Fibroblast of lung (primary cell): ENCODE measurements around the gene TMEM212. TPM values are rescaled to one million over a fixed set of nuclear protein-coding genes. Genes with fewer than 3 reads are reported as not detected.
A peak's percentile ranks its signal among the peaks of the same experiment; 100 is the strongest.

Experiments used
- DNase-seq, 2 donors: peaks; one replicate each; pipeline versions ENCODE4 v3.0.0 to v3.0.0-alpha.2; 2010; ENCODE audit warnings: low read depth in 2 of 2
- H2AFZ ChIP-seq: 2 replicates; pipeline ENCODE4 v1.5.1; 2012; ENCODE audit warnings: low read length, control low read depth, inconsistent platforms
- H3K27ac ChIP-seq: 2 replicates; pipeline ENCODE4 v1.5.1; 2011; ENCODE audit warnings: low read length, control low read depth; ENCODE audit not compliant: insufficient read depth
- H3K27me3 ChIP-seq: 2 replicates; pipeline ENCODE4 v1.5.1; 2011; ENCODE audit warnings: mild to moderate bottlenecking, low read length; ENCODE audit not compliant: control insufficient read depth, insufficient read depth
- H3K36me3 ChIP-seq: 2 replicates; pipeline ENCODE4 v1.5.1; 2011; ENCODE audit warnings: low read length; ENCODE audit not compliant: control insufficient read depth, insufficient read depth
- H3K4me1 ChIP-seq: 2 replicates; pipeline ENCODE4 v1.5.1; 2011; ENCODE audit warnings: low read length; ENCODE audit not compliant: control insufficient read depth, insufficient read depth; ENCODE audit errors: extremely low read depth
- H3K4me2 ChIP-seq: 2 replicates; pipeline ENCODE4 v1.5.1; 2011; ENCODE audit warnings: low read length, control low read depth; ENCODE audit not compliant: insufficient read depth; ENCODE audit errors: extremely low read depth
- H3K4me3 ChIP-seq, 4 experiments: fragments of 200-600 bp in 1 of 4; sonication (generic) in 1 of 4; replicated peaks in 1 of 4; 2 replicates each; pipeline ENCODE4 v1.5.1; 2011 to 2016; ENCODE audit warnings: low read length in 4 of 4, low read depth in 3 of 4, mild to moderate bottlenecking in 3 of 4, control low read depth in 2 of 4, inconsistent platforms in 1 of 4, mixed read lengths in 1 of 4; ENCODE audit not compliant: insufficient read depth in 1 of 4; ENCODE audit errors: control extremely low read depth in 1 of 4
- H3K79me2 ChIP-seq: 2 replicates; pipeline ENCODE4 v1.5.1; 2012; ENCODE audit warnings: mild to moderate bottlenecking, low read length, inconsistent platforms; ENCODE audit not compliant: control insufficient read depth, insufficient read depth
- H3K9ac ChIP-seq: 2 replicates; pipeline ENCODE4 v1.5.1; 2011; ENCODE audit warnings: mild to moderate bottlenecking, low read length, control low read depth; ENCODE audit not compliant: insufficient read depth
- H3K9me3 ChIP-seq: 2 replicates; pipeline ENCODE4 v1.5.1; 2012; ENCODE audit warnings: low read depth, low read length; ENCODE audit not compliant: control insufficient read depth, insufficient read depth
- H4K20me1 ChIP-seq: 2 replicates; pipeline ENCODE4 v1.5.1; 2011; ENCODE audit warnings: low read length; ENCODE audit not compliant: control insufficient read depth, insufficient read depth; ENCODE audit errors: extremely low read depth
- CTCF ChIP-seq, 2 donors: IDR thresholded peaks in 1 of 2; conservative IDR thresholded peaks in 1 of 2; 1 replicate in 1 of 2; 2 replicates in 1 of 2; pipeline ENCODE4 v1.5.1; 2011 to 2012; ENCODE audit warnings: low read length in 2 of 2, control low read depth in 1 of 2, inconsistent platforms in 1 of 2, low read depth in 1 of 2, mild to moderate bottlenecking in 1 of 2
- EZH2 ChIP-seq: IDR thresholded peaks from 2 replicates; pipeline ENCODE4 v1.5.1; 2012; ENCODE audit warnings: low read length, control low read depth, mild to moderate bottlenecking; ENCODE audit errors: missing control alignments
- polyA plus RNA-seq, 2 donors: library from polyadenylated mRNA; depleted of rRNA in 1 of 2; stranded (reverse) in 1 of 2; unstranded in 1 of 2; fragments of >200 nt; gene quantifications; 2 replicates each; pipeline ENCODE4 v1.2.1, GENCODE V29; 2011 to 2012; ENCODE audit warnings: missing spikeins in 1 of 2
- total RNA-seq: library from RNA; depleted of rRNA; stranded (reverse); fragments of >200 nt; gene quantifications from 2 replicates; pipeline ENCODE4 v1.2.1, GENCODE V29; 2014

Gene TMEM212
- total and polyA plus RNA-seq, 2 donors (not counting 1 experiment from before 2014, with no cell fraction given): not detected

- no peaks in the 10 kb centered on the region for H3K9me3 ChIP-seq
- H3K4me3 ChIP-seq: no peak overlapping the region
- no peak overlapping the region for H3K9ac ChIP-seq
- H3K4me2 ChIP-seq: no peak overlapping the region
- H2AFZ ChIP-seq: no peak overlapping the region
- H3K27ac ChIP-seq: no peak overlapping the region
- peaks cover 19% of the 10 kb centered on the region for H3K4me1 ChIP-seq
- H4K20me1 ChIP-seq: no peaks in the 10 kb centered on the region
- no peaks in the 10 kb centered on the region for H3K36me3 ChIP-seq
- TF ChIP-seq CTCF (conservative IDR thresholded peaks at IDR 0.05 in 1 of 2, IDR thresholded peaks at IDR 0.05 in 1 of 2; ENCODE audit: low read depth in 1 of 2, low read length in 2 of 2) (no peak), EZH2 (no peak)
- DNase-seq: peak; percentile 64 to 84
- H3K79me2 ChIP-seq: no peaks in the 10 kb centered on the region
- no peaks in the 10 kb centered on the region for H3K27me3 ChIP-seq
Measured at GRCh38 chr3:171878461-171879225, 35.5 kb downstream of the TMEM212 start.

DNA sequence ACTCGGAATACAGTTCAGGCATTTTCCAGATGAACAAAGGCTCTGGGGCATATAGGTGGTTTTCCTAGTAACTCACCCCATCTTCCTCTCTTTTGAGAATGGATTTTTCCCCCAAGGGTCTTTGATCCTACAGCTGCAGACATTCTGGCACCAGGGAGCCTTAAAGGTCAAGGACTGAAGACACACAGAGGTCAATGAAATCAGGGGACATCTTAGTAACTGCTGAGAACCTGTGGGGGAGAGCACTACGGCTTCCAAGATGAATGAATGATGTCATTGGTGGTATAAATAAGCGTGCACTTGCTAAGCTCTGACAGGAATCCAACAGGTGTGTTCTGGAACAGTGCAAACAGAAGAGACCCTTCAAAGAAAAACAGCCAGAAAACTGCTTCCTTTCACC is 36.3 kb downstream of the TMEM212 start:
- Histone ChIP-seq H3K27ac (no peak overlapping the region), H3K27me3 (no peaks in the 10 kb centered on the region), H3K9me3 (no peaks in the 10 kb centered on the region), H3K4me3 (no peak overlapping the region), H3K4me2 (no peak overlapping the region), H4K20me1 (no peaks in the 10 kb centered on the region), H2AFZ (no peak overlapping the region), H3K4me1 (peaks cover 18% of the 10 kb centered on the region), H3K36me3 (no peaks in the 10 kb centered on the region), H3K79me2 (no peaks in the 10 kb centered on the region), H3K9ac (no peak overlapping the region)
- TF ChIP-seq EZH2 (no peak), CTCF (conservative IDR thresholded peaks at IDR 0.05 in 1 of 2, IDR thresholded peaks at IDR 0.05 in 1 of 2; ENCODE audit: low read depth in 1 of 2, low read length in 2 of 2) (no peak)
- no peak for DNase-seq

GRCh38 chr3:171880101-171880870 is 37.1 kb downstream of the TMEM212 start:
- no peak overlapping the region for H3K4me2 ChIP-seq
- DNase-seq: no peak
- TF ChIP-seq CTCF (conservative IDR thresholded peaks at IDR 0.05 in 1 of 2, IDR thresholded peaks at IDR 0.05 in 1 of 2; ENCODE audit: low read depth in 1 of 2, low read length in 2 of 2) (no peak), EZH2 (no peak)
- H3K9ac ChIP-seq: no peak overlapping the region
- H3K79me2 ChIP-seq: no peaks in the 10 kb centered on the region
- no peak overlapping the region for H3K27ac ChIP-seq
- H3K36me3 ChIP-seq: no peaks in the 10 kb centered on the region
- no peaks in the 10 kb centered on the region for H3K27me3 ChIP-seq
- H3K9me3 ChIP-seq: no peaks in the 10 kb centered on the region
- no peak overlapping the region for H2AFZ ChIP-seq
- H3K4me3 ChIP-seq: no peak overlapping the region
- no peaks in the 10 kb centered on the region for H4K20me1 ChIP-seq
- H3K4me1 ChIP-seq: peaks cover 10% of the 10 kb centered on the region
